MM.1S (cell line): ENCODE measurements around the gene KCNK10.

Experiments
- DNase-seq: peaks from one replicate; pipeline ENCODE4 v3.0.0-alpha.2; 2015
- H2AFZ ChIP-seq: fragments of 300-600 bp; sonication (generic); 2 replicates; pipeline ENCODE4 v1.6.0; 2016; ENCODE audit warnings: antibody characterized with exemption, low read length
- H3F3A ChIP-seq: fragments of 300-600 bp; sonication (generic); 2 replicates; pipeline ENCODE4 v1.6.1; 2016; ENCODE audit warnings: mild to moderate bottlenecking, antibody characterized with exemption, low read length, moderate library complexity, mixed read lengths; ENCODE audit not compliant: insufficient read depth
- H3K27ac ChIP-seq: fragments of 300-600 bp; sonication (generic); 2 replicates; pipeline ENCODE4 v1.5.1; 2016; ENCODE audit warnings: mild to moderate bottlenecking, low read length
- H3K27me3 ChIP-seq: fragments of 300-600 bp; sonication (generic); replicated peaks from 2 replicates; pipeline ENCODE4 v1.6.0; 2016; ENCODE audit warnings: low read length; ENCODE audit not compliant: insufficient read depth
- H3K36me3 ChIP-seq: fragments of 300-600 bp; sonication (generic); replicated peaks from 2 replicates; pipeline ENCODE4 v1.6.1; 2016; ENCODE audit warnings: mild to moderate bottlenecking, low read length, mixed read lengths; ENCODE audit not compliant: insufficient read depth
- H3K4me1 ChIP-seq: fragments of 300-600 bp; sonication (generic); 2 replicates; pipeline ENCODE4 v1.6.1; 2016; ENCODE audit warnings: low read length, mixed read lengths
- H3K4me2 ChIP-seq: fragments of 300-600 bp; sonication (generic); 2 replicates; pipeline ENCODE4 v1.6.0; 2016; ENCODE audit warnings: low read depth, low read length
- H3K4me3 ChIP-seq: fragments of 300-600 bp; sonication (generic); 2 replicates; pipeline ENCODE4 v1.5.1; 2016; ENCODE audit warnings: low read length, mixed read lengths
- H3K79me2 ChIP-seq: fragments of 300-600 bp; sonication (generic); 2 replicates; pipeline ENCODE4 v1.6.1; 2016; ENCODE audit warnings: mixed run types, low read length, mixed read lengths
- H3K9ac ChIP-seq: fragments of 300-600 bp; sonication (generic); 2 replicates; pipeline ENCODE4 v1.6.1; 2016; ENCODE audit warnings: low read length, mixed read lengths
- H3K9me2 ChIP-seq: fragments of 300-600 bp; sonication (generic); replicated peaks from 2 replicates; pipeline ENCODE4 v1.6.1; 2016; ENCODE audit warnings: mild to moderate bottlenecking, low read length, mixed read lengths; ENCODE audit not compliant: insufficient read depth
- H3K9me3 ChIP-seq: fragments of 300-600 bp; sonication (generic); replicated peaks from 2 replicates; pipeline ENCODE4 v1.6.1; 2016; ENCODE audit warnings: mild to moderate bottlenecking, low read length, mixed read lengths; ENCODE audit not compliant: insufficient read depth
- H4K20me1 ChIP-seq: fragments of 300-600 bp; sonication (generic); 2 replicates; pipeline ENCODE4 v1.6.1; 2016; ENCODE audit warnings: mild to moderate bottlenecking, low read length, moderate library complexity, mixed read lengths; ENCODE audit not compliant: insufficient read depth
- EZH2 ChIP-seq: fragments of 300-600 bp; sonication (generic); optimal IDR thresholded peaks from 2 replicates; pipeline ENCODE3; 2017; ENCODE audit warnings: low read depth, mild to moderate bottlenecking, antibody characterized with exemption, low read length, mixed read lengths
- EZH2phosphoT487 ChIP-seq: fragments of 300-600 bp; sonication (generic); IDR thresholded peaks from 2 replicates; pipeline ENCODE4 v1.6.1; 2018; ENCODE audit warnings: antibody characterized with exemption, low read length
- TF ChIP-seq, protein P1 (sequence below): fragments of 300-600 bp; sonication (generic); IDR thresholded peaks from 2 replicates; pipeline ENCODE4 v1.5.1; 2016; ENCODE audit warnings: antibody characterized with exemption, low read length, mixed read lengths

The KCNK10 gene

DNA sequence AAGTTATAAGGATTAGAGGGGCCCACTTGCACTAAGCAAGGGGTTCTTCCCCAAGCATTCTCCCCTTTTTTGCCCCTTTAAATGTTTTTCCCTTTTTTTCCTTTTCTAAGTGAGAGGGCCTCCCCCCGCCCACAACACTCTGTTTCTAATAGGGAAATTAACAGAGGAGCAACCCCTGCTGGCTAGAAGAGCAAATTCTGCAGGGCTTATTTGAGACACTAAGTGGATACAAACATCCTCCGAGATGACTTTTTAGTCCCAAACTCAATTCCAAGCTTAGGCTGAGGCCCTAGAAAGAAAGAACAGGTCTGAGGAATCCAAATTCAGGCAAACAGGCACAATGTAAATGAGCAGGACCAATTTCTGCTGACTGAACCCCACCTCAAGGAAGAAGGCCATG is 179.3 kb downstream of the KCNK10 start:
- no peaks in the 10 kb centered on the region for H3K27me3 ChIP-seq
- H3K27ac ChIP-seq = no peak overlapping the region
- H3K4me2 ChIP-seq = no peak overlapping the region
- no peaks in the 10 kb centered on the region for H3K9me3 ChIP-seq
- H3K79me2 ChIP-seq = no peaks in the 10 kb centered on the region
- H3K36me3 ChIP-seq = no peaks in the 10 kb centered on the region
- DNase-seq = no peak
- no peak overlapping the region for H2AFZ ChIP-seq
- H3F3A ChIP-seq = no peaks in the 10 kb centered on the region
- H3K4me1 ChIP-seq = no peaks in the 10 kb centered on the region
- H3K9ac ChIP-seq = no peak overlapping the region
- H3K4me3 ChIP-seq = no peak overlapping the region
- no peaks in the 10 kb centered on the region for H4K20me1 ChIP-seq
- no peaks in the 10 kb centered on the region for H3K9me2 ChIP-seq
- TF ChIP-seq, protein P1, sequence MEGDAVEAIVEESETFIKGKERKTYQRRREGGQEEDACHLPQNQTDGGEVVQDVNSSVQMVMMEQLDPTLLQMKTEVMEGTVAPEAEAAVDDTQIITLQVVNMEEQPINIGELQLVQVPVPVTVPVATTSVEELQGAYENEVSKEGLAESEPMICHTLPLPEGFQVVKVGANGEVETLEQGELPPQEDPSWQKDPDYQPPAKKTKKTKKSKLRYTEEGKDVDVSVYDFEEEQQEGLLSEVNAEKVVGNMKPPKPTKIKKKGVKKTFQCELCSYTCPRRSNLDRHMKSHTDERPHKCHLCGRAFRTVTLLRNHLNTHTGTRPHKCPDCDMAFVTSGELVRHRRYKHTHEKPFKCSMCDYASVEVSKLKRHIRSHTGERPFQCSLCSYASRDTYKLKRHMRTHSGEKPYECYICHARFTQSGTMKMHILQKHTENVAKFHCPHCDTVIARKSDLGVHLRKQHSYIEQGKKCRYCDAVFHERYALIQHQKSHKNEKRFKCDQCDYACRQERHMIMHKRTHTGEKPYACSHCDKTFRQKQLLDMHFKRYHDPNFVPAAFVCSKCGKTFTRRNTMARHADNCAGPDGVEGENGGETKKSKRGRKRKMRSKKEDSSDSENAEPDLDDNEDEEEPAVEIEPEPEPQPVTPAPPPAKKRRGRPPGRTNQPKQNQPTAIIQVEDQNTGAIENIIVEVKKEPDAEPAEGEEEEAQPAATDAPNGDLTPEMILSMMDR = no peak
- TF ChIP-seq EZH2phosphoT487 (no peak), EZH2 (no peak)

- no peaks in the 10 kb centered on the region for H3K9me2 ChIP-seq
- no peaks in the 10 kb centered on the region for H4K20me1 ChIP-seq
- H3F3A ChIP-seq = no peaks in the 10 kb centered on the region
- H3K79me2 ChIP-seq = no peaks in the 10 kb centered on the region
- H3K4me2 ChIP-seq = no peak overlapping the region
- no peak overlapping the region for H2AFZ ChIP-seq
- no peaks in the 10 kb centered on the region for H3K36me3 ChIP-seq
- H3K27me3 ChIP-seq = no peaks in the 10 kb centered on the region
- no peaks in the 10 kb centered on the region for H3K9me3 ChIP-seq
- TF ChIP-seq EZH2phosphoT487 (no peak), EZH2 (no peak)
- TF ChIP-seq, protein P1 = no peak
- H3K4me1 ChIP-seq = no peaks in the 10 kb centered on the region
- H3K9ac ChIP-seq = no peak overlapping the region
- H3K27ac ChIP-seq = no peak overlapping the region
- no peak overlapping the region for H3K4me3 ChIP-seq
- DNase-seq = no peak
Measured at GRCh38 chr14:88142997-88143396, 180.1 kb downstream of the KCNK10 start.

DNA sequence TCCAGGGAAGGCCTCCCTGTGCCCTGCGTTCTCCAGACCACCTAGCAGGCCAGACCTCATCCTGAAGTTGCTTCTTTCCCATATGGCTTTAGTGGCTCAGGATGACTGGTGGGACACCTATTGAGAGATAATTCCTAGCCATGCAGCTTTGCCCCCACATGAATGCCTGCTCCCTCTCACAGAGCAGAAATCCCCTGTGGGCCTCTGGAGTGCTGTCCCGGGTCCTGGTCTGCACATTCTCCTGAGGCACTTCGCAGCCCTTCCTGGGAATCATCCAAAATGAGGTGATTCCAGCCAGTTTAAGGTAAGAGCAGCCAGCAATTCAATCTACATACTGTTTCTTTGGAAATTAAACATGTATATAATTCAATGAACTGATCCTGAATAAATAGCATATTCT is 182.2 kb downstream of the KCNK10 start:
- no peaks in the 10 kb centered on the region for H3K27me3 ChIP-seq
- H3K9ac ChIP-seq = no peak overlapping the region
- TF ChIP-seq EZH2phosphoT487 = no peak
- TF ChIP-seq, protein P1 = no peak
- no peaks in the 10 kb centered on the region for H4K20me1 ChIP-seq
- no peak for DNase-seq
- no peak overlapping the region for H3K4me2 ChIP-seq
- H3F3A ChIP-seq = no peaks in the 10 kb centered on the region
- H3K36me3 ChIP-seq = no peaks in the 10 kb centered on the region
- H3K9me3 ChIP-seq = no peaks in the 10 kb centered on the region
- no peaks in the 10 kb centered on the region for H3K4me1 ChIP-seq
- no peak overlapping the region for H3K4me3 ChIP-seq
- no peak overlapping the region for H3K27ac ChIP-seq
- no peaks in the 10 kb centered on the region for H3K79me2 ChIP-seq
- H2AFZ ChIP-seq = no peak overlapping the region
- no peaks in the 10 kb centered on the region for H3K9me2 ChIP-seq

GRCh38 chr14:88137327-88137726 is 185.7 kb downstream of the KCNK10 start:
- Histone ChIP-seq H3F3A (no peaks in the 10 kb centered on the region), H3K36me3 (no peaks in the 10 kb centered on the region), H3K9me2 (no peaks in the 10 kb centered on the region), H3K4me3 (no peak overlapping the region), H3K79me2 (no peaks in the 10 kb centered on the region), H3K27me3 (no peaks in the 10 kb centered on the region), H3K27ac (no peak overlapping the region), H3K4me1 (no peaks in the 10 kb centered on the region), H3K4me2 (no peak overlapping the region), H3K9me3 (no peaks in the 10 kb centered on the region), H3K9ac (no peak overlapping the region), H2AFZ (no peak overlapping the region), H4K20me1 (no peaks in the 10 kb centered on the region)
- no peak for DNase-seq
- TF ChIP-seq EZH2phosphoT487 (no peak), EZH2 (no peak)
- TF ChIP-seq, protein P1 = no peak
